GM18520 (cell line): ENCODE measurements around the gene C16orf95.

ENCODE experiments used
- ATAC-seq: cut with Tn5 transposase; IDR thresholded peaks from one replicate; pipeline ENCODE4 v1.9.1; 2021; ENCODE audit not compliant: unreplicated experiment

The C16orf95 gene

DNA sequence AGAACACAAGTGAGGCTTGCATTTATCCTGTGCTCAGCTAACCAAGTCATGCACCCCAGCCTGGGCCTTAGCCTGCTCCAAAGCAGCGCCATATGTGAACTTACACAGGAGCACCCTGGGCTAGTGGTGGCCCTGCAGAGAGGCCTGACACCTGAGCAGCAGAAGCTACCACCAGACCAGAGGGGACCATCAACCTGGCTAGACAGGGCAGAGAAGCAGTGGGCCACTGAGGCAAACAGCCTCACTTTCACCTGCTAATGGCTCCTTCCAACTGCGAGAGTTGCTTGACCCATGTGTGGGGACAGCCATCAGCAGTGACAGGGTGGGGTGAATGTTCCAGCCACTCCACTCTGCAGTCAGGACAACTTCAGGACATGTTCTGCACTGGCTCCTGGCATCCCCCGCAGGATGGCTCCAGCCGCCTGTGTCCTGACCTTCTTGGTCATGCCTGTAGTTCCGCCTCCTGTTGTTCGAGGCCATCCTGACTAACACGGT lies 2.9 kb upstream of the C16orf95 start:
- ATAC-seq, result no peak

DNA sequence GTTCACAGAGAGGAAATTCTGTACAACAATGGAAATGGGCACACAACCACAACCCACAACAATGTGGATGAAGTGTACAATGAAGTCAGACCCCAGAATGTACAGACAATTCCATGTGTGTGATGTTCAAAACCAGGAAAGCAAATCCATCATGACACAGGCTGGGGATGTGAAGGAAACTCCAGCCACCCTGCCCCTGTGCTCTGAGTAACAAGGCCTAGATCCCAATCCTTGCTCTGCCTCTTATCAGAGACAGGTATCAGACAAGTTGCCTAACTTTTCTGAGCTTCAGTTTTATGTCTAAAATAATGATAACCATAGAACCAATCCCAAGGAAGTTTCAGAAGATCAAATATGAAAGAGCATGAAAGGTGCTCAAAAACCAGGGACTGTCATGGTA lies 1.8 kb upstream of the C16orf95 start:
- ATAC-seq, result no peak

DNA sequence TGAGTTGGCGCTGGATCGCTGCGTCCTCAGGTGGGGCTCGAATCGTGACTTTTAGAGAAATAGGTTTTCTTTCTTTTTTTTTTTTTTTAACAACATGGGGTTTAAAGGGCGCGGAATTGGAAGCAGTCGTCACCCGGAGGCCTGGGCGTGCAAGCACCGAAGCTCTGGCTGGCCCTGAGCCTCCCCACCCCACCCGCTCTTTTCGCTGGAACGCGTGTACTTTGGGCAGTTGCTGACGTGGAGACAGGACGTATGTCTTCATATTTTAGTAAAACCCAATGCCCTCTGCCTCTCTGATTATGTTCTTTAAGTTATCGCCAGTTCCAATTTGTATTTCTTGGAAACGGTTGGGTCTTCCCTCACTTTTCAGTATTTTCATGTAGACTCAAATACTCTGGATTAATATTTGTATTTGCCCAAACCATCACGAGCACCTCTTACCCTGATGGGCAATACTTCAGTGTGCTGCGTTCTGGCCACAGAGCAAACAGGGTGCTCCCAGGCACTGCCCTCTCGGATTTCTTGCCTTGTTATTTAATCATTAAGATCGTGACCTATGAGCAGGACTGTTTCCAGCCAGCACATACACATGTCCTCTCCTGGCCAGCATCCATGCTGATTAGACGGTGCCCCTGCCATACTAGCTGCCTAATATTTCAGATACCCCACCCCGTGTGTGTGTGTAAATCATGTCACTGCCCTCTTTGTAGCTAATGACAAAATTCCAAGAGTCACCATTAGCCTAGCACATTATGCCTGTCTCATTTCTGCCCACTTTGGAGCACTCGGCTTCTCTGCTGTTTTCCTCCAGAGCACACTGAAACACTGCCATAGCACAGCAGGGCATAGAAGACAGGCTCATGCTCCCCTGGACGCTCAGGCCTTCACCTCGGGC lies 805 bp upstream of the C16orf95 start:
- ATAC-seq, result no peak

DNA sequence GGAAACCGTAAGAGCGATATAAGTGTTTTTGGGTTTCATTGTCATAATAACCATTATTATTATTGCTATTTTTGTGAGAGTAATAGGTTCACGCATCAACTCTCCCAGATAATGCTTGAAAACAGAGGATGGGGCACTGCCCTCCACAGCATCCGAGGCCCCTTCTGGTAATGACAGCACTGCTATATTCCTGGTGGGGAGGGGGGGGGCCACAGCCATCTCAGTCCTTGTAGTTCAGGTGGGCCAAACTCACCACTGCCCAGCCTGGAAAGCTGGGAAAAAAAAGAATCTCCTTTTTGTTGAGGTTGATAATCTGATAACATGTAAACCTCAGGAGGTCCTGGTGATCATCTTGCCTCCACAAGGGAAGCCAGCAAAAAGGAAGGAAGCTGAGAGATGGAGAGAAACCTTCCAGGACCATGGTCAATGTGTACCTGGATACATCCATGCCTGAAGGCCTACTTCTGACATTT lies 706 bp downstream of the C16orf95 start:
- no peak for ATAC-seq

DNA sequence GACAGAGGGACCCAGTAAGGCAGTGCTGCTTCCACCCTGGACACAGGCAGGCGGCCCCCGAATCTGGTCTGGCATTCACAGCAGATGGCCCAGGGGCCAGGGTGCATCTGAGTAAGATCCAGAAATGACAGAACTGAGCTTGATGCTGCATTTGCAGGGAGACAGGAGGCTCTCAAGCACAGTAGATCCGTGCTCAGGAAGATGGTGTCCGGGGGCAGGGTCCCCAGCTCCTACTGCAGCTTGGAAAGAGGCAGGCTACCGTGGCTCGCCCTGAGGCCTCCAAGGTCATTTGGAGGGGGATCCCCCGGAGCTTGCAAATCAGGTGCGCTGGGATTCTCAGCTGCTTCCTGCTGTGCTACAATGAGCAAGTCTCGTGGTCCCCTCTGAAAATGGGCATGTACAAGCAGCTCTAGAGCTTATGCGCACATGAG lies 2.2 kb downstream of the C16orf95 start:
- no peak for ATAC-seq

DNA sequence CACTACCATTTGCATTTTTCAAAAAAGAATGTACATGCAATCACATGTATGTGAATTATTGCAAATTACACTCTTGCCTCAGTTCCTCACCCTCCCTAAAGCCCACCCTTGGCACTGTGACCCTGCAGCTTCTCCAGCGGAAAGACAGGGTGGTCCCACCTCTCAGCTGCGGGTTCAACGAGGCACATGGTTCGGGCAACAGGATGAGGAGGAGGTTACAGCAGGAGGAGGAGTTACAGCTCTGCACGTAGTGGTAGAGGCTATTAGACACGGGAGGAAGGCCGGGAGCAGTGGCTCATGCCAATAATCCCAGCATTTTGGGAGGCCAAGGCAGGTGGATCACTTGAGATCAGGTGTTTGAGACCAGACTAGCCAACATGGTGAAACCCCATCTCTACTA lies 5.2 kb downstream of the C16orf95 start:
- no peak for ATAC-seq

DNA sequence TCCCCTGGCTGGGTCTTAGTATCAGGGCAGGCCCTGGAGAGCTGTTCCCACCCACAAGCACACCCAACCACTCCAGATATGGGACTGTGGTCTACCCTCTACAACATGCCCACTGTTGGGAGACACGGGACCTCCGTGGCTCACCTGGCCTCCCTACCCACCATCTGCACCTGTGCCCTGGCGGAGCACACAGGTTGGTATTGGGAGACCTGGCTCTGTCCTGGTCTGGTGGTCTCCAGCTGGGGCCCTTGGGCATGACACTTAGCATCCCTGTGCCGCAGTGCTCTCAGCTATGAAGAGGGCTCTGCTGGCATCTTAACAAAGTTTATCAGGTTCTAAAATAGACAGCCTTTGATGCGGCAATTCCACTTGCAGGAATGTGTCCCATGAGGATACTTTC lies 5.8 kb downstream of the C16orf95 start:
- ATAC-seq, result no peak

DNA sequence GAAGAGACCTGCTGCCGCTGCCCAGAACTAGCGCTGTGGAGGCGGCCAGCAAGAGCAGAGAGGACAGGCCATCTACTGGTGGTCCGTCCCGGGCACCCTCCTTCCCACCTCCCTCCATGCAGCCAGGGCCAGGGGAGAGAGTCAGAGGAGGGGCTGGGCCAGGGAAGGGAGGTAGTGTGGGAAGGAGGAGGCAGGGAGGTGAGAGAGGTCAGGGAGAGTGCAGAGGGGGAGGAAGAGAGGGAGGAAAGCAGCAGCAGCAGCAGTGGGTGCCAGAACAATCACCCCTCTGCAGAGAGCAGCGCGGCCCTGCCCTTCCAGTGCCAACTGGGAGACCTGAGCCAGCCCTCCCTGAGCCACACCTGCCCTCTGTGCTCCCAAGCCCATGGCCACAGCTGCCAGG lies 6.6 kb downstream of the C16orf95 start:
- no peak for ATAC-seq

DNA sequence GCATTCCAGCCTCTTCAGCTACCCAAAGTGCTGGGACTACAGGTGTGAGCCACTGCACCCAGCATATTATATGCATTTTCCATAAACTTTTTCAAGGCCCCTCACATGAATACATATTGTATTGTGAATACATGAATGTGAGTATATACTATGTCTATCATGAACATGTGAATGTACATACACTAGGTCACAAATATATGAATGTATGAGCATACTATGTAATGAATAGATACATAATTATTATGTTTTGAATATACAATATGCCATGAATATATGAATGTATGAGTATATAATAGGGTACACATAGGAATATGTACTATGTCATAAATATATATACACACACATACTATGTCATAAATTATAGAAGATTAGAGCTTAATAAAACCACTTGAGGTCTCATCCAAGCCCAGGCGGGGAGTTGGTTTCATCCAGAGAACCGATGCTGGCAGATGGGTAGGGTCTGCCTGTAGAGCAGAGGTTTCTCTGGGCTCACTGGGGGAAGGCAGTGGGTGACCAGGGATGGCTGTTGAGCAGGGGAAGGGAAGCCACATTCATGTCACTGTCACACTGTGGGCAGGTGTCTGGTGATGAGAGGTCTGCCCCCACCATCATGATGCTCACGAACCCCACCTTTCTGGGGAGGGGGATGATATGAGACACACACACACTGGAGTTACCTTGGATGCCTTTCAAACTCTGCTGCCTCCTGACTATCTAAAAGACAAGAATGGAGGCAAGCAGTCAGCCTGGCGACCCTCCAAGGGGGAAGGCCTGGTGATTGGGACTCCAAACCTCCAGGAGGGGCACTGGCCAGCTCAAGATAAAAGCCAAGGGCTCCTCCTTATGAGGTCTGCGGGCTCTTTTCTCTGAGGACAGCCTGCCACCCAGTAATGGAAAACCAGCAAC lies 7.3 kb downstream of the C16orf95 start:
- ATAC-seq, result no peak

DNA sequence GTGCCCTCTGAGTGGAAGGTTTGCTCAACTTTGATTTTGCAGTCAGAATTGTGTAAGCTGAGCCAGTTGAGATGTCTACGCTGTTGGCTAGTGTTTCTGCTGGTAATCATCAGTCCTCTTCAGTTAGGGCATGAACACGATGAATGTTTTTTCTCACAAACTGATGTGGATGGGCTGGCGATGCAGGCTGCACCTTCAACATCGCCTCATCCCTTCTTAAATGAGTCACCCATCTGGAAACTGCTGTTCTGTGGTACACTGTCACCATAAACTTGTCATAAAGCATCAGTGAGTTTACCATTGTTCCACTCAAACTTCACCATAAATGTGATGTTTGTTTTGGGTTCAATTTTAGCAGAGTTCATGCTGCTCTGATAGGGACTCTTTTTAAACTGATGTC lies 8.4 kb downstream of the C16orf95 start:
- ATAC-seq, result no peak

DNA sequence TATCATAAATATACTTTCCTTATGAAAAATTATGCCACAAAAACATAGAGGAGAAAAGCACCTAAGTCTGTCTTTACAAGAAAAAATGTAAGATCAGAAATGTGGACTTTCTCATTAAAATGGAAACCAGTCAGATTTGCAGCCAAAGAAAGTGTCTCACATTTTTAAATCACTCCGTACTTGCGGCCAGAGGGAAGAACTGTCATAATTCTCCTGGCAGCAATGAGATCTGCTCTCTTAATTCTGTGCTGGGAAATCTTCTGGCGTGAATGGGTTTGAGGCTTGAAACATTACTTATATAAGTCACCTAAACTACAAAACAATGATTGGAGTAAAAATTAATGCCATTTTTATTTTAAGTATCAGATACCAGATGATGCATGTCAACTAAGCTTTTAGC lies 10.7 kb downstream of the C16orf95 start:
- ATAC-seq, result no peak

DNA sequence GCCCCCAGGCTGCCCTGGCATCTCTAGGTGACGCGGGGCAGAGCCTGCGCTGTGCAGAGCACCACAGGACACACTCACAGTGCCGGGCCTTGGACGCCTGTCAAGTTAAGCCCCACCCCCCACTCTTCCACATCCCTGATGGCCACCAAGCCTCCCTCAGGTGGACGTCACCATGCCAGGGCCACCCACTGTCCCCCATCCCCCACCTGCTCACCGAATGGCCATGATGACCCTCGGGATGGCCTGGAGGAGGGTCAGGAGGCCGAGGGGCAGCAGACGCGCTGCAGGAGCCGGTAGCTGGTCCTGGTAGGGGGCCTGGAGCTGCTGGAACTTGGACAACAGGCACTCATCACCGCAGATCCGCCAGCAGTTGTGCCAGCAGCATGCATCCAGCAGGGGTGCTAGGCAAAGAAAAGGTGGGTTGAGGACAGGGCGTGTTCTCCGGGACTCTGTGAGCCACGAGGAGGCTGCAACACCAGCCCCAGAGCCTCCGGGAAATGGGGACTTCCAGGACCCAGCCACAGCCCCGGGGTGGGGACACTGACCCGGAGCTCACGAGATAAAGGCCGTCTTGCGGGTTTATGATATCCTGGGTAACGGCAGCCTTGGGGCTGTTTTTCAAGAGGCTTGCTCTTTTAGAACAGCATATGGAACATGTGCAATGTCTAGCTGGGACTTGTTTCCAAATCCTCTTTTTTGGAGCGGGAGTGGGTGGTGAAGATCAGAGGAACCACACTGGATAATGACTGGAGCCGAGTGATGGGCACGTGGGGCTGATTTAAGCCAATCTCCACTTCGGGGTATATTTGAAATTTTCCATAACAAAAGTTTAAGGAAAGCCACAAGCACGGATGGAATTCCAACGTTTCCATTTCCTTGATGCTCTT lies 11.4 kb downstream of the C16orf95 start:
- ATAC-seq, result no peak

DNA sequence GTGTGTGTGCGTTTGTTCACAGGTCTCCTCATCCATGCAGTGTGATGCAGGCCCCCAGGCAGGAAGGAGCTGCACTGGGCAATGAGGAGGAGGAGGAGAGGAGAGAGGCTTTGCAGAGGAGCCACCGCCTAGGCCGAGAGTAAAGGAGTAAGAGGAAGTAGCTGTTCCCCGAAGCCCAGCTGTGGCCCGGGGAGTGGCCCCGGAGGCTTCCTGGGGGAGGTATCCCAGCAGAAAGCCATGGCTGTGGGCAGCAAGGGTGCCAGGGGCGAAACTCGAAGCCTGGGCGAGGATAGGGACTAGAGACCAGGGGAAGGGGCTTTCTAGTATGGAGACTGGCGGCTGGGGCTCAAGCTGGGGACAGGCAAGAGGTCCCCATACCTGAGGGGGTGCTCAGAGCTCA lies 12.2 kb downstream of the C16orf95 start:
- ATAC-seq, result no peak

DNA sequence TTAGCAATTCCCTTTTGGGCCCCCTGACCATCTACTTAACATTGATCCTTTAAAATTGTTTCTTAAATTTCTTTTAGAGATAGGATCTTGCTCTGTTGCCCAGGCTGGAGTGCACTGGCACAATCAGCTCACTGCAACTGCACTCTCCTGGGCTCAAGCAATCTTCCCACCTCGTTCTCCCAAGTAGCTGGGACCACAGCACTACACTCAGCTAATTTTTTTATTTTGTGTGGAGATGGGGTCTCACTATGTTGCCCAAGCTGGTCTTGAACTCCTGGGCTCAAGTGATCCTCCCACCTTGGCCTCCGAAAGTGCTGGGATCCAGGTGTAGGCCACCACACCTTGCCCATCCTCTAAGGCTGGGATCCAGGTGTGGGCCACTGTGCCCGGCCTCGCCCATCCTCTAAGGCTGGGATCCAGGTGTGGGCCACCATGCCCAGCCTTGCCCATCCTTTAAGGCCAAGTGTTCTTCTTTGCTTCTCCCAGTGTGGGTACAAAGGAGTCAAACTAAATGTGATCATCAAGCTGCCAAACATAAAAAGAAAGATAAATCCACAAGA lies 13.2 kb downstream of the C16orf95 start:
- no peak for ATAC-seq

DNA sequence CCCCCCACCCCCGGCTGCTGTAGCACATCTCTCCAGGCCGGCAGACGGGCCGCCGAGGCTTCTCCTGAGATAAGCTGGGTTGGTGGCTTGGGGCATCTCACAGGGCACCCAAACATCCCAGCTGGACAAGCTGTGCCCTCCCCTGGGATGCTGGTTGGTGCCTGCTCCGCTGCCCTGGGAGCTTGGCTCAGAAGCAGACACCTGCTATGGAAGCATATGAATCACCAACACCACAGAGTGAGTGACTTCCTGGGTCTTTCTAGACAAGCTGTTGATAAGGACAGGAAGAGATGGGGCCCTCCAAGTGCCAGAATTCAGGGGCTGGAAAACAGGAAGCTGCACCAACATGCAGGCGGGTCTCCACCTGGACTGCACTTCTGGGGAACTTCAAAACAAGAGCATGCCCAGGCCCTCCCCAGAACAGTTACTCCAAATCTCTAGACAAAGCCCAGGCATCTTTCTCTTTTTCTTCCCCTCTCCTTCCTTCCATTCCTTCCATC lies 13.7 kb downstream of the C16orf95 start:
- no peak for ATAC-seq

DNA sequence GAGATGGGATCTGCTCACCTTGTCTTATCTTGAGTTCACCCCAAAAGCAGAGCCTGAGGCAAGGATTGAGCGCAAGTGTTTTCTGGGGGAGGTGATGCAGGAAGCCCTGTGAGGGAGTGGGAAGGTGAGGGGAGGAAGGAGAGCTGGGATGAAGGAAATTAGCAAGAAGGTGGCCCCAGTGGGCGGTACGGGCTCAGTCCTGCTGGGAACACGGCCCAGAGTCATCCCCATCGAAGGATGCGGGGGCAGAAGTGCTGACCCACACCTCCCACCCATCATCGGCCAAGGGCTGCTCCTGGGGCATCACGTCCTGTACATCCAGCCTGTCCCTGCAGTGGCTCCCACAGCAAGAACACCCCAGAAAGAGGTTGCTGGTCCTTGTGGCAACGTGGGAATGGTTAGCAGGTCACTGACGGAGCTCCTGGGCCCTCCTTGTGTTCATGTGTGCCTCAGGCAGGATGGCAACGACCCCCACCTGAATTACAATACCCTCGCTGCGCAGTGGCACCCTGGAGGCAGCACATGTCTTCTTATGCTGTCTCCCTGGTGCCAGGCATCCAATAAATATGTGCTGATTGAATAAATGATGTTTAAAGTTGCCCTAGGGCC lies 18.2 kb downstream of the C16orf95 start:
- ATAC-seq, result no peak

DNA sequence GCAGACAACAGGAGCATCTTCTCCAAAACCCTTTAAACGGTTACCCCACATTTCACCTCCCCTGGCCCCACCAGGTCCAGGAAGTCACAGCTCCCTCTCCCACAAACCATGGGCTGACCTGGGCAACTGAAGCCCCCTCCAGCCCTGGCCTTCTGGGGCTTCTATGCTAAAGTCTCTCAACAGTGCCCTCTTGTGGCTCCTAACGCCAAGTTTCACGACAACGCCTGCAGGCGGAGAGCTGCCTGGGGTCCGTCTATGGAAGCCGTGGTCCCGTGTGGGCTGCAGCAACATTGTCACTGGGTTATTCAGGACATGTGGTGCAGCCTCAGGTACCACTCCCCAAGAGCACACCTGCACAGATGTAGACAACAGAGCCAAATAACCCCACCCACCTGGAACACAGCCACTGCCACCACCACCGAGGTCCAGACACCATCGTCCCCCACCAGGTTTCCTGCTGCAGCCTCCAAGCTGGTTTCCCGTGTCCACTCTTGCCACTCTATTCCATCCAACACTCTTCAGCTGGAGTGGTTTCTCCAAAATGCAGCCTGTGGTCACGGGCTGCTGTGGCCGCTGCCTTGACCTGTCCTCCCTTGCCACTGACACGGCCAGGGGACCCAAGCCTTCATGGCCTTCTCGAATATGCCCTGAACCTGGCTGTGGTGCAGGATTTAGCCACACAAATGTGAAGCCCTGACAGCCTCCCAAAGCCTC lies 19.1 kb downstream of the C16orf95 start:
- ATAC-seq, result no peak

DNA sequence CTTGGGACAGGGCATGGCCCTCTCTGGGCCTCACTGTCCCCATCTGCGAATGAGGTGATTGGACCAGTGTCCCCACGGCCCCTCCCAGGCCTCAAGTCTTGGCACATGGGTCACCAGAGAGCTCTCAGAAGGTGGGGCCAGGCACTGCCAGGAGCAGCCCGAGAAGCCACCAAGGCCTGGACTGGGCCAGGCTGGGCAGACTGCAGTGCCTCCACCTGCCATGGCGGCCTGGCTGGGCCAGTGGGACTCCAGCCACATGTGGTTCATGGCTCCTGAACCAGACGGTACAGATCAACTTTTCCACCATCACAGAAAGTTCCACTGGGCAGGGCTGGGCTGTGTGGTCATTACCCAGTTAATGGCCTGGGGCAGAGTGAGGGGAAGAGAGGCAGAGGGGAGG lies 19.8 kb downstream of the C16orf95 start:
- no peak for ATAC-seq
